NCI-H510A (cell line): ENCODE measurements around the gene E2F6.
"Not testable (repeated sequence)": the region's sequence is repeated elsewhere in the genome, so short reads cannot be mapped to it uniquely, and the experiment has no call there.

Source experiments
- DNase-seq: peaks from one replicate; lab custom pipeline; 2025; lab: John Stamatoyannopoulos, UW

Gene E2F6

GRCh38 chr2:11412449-11412810, 53.5 kb downstream of the E2F6 start:
- DNase-seq, result no peak

DNA sequence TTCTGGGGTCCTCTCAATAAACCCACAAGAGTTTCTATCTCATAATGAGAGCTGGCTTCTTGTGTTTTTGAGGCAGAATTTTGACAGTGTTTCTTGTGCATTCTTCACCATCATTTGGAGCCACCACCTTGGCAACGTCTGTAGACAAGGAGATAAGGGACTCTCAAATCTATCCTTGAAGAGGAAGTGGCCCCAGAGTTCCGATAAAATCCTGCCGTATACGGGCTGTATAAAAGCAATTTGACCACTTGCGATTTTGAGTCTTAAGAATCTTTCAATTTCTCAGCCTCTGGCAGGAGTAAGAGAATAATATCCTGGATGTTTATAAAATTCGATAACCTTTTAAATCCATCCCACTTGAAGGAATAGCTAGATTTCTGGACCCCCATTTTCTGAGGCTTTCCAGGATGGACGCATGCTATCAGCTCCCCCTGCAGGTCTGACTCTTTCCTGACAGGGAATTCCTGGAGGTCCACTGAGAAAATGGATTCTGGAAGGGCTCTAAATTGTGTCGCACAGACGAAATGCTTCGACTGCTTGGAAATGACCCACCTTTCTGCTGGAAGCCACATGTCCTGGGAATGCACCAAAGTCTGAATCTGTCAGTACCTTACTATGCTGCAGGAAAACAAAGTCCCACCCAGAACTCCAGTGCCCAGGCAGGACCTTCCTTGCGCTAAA, 54.1 kb downstream of the E2F6 start:
- DNase-seq, result no peak

DNA sequence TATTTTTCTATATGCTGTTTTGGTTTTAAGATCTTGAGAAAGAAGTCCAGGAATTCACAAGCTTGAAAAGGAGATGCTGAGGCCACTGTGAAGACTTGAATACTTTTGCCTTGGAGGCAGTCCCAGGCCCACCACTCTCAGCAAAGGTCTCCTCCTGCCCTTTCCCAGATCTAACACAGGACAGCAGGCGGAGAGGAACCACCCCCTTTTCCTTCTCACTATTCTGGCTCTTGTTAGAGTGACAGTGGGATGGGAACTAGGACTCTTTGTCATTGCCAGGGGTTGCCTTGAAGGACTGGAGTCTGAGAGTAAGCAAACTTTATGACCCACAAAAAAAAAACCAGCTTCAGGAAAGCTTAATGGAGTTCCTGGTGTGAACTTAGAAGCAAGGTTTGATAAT, 54.7 kb downstream of the E2F6 start:
- no peak for DNase-seq

GRCh38 chr2:11410101-11410500, 55.9 kb downstream of the E2F6 start:
- DNase-seq, result no peak

DNA sequence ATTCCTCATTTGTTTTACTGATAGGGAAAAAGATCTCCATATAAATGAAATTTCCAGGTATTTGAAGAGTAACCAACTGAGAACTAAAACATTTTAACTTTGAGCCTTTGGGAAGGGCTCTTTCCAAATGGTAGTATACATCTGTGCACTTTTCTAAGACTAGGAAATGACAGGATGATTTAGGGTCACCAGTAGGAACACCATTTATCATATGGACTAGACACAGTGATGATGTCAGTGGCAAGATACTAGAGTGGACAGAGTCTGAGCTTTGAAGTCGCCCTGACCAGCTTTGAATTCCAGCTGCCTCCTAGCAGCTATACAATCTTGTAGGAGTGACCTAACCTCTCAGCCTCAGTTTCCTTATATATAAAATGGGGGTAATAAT, 56.4 kb downstream of the E2F6 start:
- DNase-seq, result no peak

DNA sequence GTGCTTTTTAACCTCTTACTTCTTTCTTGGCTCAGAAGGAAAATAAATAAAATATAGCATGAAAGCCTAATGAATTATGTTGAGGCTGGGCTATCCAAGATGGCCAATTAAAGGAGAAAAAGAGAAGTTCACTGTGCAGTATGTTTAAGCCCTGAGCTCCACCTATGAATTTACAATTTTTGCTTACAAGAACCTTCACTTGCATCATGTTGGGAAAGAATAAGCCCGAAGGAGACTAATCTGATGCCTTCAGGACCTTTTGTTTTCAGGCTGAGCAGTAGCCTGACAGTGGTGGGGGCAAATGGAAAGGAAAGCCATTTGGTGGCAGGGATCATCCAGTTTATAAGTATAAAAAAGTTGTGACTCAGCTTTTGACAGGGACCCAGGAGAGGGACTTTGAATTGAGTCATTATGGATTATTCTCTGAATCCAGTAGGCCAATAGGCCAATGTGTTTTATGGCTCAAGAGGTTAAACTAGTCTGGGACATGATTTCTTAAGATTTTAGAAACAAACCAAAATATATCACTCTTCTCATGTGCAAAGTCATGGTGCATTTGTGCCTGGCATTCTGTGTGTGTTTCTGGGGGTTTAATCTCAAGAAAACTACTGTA, 56.9 kb downstream of the E2F6 start:
- DNase-seq, result no peak

DNA sequence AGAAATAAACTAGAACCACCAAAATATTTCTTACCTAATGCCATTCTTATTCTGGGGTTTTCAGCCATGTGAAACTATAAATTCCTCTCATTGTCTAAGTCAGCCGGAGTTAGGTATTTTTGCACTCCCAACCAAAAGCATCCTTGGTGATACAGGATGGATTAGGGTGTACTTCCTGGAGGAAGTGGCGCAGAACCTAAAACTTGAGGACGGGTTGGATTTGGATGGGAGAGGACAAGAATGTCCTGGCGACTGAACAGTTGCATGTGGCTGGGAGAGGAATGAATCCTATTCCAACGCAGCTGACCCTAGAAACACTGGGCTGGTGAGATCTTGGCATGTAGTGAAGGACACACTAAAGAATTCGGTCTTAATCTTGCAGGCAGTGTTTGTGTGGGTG, 58.5 kb downstream of the E2F6 start:
- no peak for DNase-seq

DNA sequence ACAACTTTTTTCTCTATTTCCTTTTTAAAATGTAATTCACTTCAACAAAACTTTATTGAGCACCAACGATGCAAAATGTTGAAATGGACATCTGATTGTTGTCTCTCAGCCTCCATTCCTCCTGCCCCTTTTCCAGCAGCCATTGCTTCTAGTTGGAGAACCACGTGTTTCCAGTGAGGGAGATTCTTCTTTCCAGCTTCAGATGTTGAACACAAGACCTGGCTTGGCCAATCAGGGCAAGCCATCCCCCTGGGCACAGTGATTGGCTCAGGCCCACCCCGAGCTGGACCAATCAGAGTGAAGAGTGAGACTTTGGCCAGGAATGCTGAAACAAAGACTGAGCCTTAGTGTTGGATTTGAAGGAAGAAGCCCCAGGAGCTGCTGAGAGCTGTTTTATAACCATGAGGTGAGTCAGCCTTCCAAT, 59.0 kb downstream of the E2F6 start:
- no peak for DNase-seq

DNA sequence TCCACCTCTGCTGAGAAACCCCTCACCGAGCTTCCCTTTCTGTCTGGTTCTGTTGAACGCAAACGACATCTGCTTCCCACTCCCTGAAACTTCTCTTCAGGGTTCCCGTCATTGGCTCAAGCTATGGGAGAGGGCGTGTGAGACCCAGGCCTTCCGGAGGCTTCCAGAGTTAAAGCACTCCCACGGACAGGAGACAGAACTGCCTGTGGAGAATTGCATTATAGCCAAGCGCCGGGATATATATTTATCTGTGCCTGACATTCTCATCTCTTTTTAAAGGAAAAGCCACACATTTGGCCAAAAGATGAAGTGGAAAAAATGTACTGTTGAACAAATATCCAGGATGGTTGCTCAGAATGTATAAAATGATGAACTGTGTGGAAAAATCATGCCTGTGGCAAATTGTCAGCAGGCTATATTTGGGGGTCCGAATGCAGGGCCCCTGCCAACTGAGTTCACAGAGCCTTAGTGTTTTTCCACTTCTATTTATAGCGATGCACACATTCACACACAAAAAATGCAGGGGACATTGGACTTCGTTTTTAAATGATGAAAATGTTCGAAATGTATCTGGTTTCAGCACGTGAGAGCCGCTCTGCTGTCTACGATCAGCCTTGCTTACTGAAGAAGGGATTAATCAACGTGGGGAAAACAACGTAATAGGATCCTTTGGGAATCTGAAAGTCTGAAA, 59.5 kb downstream of the E2F6 start:
- no peak for DNase-seq

- DNase-seq, result no peak
These were observed 60.2 kb downstream of the E2F6 start for GRCh38 chr2:11405599-11406266.

- DNase-seq, result not testable (repeated sequence)
These were observed 60.9 kb downstream of the E2F6 start for GRCh38 chr2:11405074-11405406.

DNA sequence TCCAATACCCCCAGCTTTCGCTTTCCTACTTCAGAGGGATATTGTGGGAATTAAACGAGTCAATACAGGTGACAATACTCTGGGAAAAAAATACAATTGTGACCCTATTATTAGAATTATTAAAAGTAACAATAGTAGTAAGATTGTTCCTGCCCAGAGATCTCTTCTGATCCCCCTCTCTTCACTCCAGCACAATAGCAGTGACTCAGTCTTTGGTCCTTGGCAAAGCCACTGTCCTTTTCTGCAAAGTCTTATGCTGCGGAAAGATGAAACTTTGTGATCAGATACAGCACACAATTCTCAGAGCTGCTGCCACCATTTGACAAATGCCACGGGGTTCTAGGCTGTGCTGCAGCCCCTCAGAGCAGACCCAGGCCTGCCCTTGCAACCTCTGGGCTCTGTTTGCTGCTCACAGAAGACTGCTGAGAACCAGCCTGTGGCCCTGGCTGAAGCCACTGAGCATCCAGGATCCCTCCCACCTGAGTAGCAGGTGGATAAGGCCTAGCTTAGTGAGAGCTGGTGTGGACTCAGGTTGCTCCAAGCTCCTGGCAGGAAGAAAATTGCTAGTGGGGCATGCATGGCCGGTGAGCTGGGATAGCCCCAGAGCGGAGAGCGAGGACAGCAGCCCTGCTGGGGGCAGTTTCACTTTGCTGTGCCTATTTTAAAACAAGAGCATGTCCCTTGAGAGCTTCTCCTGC, 61.4 kb downstream of the E2F6 start:
- DNase-seq, result no peak

DNA sequence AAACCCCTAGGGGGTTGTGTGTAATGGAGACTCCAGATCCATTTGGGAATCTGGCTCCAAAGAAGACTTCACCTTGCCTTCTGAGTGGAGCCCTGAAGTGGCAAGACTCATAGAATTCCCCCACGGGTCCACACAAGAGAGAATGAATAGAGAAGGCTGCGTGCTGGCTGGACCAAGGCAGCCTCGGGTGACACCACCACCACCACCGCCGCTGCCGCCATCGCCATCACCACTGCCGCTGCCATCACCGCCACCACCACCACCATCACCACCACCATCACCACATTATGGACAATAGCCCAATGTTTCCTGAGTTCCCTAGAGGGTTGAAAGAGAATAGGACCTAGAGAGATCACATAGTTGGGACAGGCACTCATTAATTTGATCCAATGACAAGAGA, 63.5 kb downstream of the E2F6 start:
- DNase-seq, result no peak

GRCh38 chr2:11399438-11399762, 66.6 kb downstream of the E2F6 start:
- no peak for DNase-seq

GRCh38 chr2:11398750-11399437, 67.1 kb downstream of the E2F6 start:
- peak; percentile 59 for DNase-seq

GRCh38 chr2:11397513-11397912, 68.4 kb downstream of the E2F6 start:
- DNase-seq, result no peak

DNA sequence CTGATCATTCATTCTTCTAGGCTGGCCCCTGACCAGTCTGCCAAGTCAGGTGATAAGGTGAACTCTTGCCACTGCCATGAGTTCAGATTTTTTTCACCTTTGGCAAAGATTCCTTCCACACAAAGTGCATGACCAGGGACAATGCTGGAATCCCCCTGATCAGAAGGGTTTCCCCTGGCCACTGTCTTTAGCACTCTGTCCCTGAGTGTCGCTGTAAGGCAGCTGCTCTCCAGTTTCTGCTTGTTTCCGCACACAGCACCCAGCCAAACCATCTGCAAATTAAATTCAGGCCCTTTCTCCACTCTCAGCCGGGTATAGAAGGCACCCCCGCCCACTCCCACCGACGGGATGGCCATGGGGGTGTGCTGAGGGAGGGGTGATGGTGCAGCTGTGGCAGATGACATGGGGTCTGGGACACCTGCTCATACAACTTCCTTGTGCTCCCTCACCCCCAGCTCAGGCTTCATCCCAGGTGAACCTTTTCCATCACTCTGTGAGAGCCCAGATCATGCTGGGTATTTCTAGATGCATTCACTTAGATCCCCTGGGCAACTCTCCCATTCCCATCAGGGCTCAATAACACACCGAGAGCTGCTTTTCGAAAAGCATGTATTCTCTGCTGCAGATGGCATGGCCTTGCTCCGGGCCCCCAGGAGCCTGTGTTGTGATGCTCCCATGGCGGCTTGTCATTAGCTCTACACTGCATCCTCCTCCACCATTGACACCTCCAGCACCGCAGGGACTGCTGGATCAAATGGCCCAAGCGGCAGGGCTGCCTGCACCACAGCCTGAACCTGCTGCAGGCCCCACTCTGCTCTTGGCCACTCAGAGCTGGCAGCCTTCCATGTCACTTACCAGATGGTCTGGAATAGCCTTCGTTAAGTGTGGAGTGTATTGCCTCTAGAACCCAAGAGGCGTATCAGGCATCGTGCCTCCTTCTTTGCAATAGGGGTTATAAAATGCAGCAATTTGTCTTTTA, 69.2 kb downstream of the E2F6 start:
- no peak for DNase-seq

DNA sequence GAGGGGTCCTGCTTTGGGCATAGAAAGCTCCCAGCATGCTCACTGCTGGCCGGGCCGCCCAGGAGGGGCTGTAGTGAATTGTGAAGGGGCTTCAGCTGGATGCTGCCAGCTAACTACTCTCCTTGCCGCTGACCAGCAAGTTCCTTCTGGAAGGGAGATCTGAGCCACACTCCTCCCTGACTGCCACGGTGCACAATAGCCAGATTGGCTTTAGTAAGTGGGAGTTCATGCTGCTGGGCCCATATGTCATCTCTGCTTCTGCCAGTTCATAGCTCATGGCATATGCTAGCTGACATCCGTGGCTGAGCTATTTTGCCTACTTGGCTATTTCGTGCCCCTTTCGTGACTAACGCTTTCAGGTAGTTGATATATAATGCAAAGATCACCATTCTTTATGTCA, 69.9 kb downstream of the E2F6 start:
- DNase-seq, result no peak

GRCh38 chr2:11395389-11395788, 70.6 kb downstream of the E2F6 start:
- DNase-seq, result no peak
